Superior temporal gyrus (tissue), 1 donor: ENCODE data around the gene C1orf35.
A peak's percentile ranks its signal among the peaks of the same experiment; 100 is the strongest.

Source experiments
- DNase-seq: peaks from one replicate; pipeline ENCODE4 v3.0.0-alpha.2; 2016; ENCODE audit errors: extremely low spot score

Gene C1orf35

DNA sequence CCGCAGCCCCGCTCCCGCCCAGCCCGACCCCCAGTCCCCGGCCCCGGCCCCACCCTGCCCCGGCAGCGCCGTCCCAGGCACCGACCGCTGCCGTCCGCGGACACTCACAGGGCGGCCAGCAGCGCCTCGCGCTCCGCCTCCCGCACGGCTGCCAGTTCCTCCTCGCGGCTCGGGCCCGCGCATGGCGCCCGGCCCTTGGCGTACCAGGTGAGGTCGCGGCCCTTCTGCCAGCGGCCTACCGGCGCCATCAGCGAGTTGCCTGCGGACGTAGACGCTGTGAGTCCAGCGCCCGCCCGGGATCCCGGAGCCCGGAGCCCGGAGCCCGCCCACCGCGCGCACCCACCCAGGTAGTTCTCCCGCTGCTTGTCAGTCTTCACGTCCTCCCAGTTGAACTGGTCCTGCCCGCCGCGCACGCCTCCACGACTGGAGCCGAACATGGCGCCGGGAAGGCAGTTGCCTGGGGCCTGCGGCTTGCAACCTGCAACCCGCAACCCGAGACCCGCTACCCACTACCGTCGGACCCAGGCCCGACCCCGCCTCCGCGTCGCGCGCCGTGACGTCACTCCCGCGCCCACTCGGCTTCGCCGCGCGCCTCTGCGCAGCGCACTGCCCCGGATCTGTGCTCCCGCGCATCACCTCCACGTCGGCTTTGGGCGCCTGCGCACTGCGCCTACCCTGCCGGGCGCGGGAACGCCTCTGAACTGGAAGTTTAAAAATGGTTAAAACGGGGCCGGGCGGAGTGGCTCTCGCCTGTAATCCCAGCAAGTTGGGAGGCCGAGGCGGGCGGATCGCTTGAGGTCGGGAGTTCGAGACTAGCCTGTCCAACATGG lies at the start of gene C1orf35:
TSS of gene C1orf35 (minus strand) at position 535 of the 830 bp plus-strand sequence. CDS start at position 437, 98 bp downstream.
- DNase-seq, result peak; percentile 92

DNA sequence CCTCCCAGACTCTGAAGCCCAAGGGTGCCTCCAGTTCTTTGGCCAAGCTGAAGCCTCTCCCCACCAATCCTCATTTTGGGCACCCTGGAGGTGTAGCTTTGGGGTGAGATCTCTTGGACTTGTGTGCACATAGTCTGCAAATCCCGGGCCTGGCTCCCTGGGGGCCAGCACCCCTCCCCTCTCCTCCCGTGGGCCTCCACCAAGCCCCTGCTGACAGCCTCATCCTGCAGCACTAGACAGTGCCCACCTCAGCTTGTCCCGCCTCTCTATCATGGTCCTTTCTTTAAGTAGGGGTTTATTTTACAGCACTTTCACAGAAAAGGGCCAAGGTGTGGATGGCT lies 49.8 kb upstream of the C1orf35 start:
- no peak for DNase-seq

DNA sequence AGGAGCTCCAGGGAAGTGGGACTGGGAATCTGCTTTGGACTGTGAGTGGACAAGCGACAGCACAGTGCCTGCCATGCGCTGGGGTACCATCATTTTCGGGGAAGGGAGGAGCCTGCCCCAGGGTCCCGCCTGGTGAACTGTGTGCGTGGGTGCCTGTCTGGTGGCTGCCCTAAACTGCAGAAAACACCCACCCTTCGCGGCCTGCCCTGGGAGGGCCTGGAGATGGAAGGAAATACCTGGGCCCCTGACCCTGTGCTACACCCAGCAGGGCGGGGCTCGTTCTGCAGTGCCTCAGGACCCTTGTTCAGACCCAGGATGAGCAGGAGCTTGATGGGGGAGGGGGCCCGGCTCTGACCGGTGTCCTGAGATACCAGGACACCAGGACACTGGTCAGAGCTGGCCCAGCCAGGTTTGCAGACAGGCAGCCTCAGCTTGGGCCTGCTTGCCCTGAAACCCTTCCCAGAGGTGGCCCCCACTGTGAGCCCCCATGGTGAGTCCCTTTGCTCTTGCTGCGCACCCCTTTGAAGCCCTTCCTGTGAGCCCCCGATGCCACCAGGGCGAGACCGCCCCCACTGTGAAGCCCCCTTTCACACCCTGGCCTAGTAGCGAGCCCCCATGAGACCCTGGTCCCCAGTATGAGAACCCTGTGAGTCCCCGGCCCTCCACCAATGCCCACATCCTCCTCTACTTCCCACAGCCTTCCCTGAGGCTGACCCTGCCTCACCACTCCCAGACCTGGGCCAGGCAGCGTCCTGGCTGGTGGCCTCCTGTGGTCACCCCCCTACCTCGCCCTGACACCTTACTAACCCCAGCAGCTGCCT lies 49.2 kb upstream of the C1orf35 start:
- no peak for DNase-seq

DNA sequence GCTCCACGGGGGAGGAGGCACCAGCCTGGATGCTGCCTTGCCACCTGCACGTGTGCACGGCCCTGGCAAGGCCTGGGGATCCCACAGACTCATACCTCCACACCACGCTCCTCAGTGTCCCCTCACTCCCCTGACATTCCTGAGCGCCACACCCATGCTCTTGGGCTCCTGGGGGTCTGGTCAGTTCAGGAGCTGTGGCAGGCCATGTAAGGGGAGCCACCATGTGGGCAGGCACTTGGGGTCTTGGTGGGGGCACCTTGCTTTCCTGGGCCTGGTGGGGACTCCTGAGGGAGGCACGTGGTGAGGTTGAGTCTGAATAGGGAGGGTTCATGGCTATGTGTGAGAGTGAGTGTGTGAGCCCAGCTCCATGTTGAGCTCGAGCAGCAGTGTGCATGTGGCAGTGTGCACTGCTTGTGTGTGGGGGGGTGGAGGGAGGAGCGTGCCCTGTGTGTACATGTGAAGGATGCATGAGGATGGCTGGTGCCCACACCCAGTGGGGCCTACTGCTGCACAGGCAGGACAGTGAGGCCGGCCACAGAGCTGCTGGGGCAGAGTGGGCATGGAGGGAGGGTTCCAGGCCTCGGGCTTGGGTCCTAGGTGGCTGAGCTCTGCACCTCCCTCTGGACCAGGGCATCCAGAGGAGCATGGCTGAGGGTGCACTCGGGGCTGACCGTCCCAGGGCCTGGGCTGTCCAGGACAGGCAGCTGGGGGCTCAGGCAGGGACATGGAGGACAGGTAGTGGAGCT lies 48.2 kb upstream of the C1orf35 start:
- no peak for DNase-seq

DNA sequence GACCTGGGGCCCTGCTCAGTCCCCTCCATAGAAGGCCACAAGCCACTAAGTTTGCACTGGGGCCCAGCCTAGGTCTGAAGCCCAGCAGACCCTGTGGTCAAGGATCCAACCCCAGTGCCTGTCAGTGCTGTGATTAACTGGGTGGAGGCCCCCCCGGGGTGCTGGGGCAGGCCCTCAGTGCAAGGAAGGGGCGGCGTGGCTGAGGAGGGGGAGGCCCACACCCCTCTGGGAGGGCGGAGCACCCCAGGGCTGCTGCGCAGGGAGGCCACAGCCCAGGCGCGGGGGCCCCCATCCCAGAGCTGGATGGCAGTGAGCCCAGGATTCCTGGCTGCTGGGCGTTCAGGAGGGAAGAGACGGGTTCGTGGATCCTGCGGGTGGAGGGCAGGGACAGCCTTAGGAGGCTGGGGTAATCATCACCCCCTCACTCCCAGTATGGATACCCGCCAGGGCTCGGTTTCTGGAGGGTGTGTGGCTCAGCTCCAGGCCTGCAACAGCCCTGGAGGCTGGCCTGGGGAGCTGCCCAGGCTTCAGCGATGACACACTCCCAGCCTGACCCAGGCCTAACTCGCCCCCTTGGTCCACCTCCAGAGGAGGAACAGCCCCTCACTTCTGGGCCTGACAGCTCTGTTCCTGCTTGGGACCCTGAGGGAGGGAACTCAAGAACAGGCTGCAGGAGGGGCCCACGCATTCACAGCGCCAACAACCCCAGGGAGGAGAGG lies 47.5 kb upstream of the C1orf35 start:
- DNase-seq, result peak; percentile 76

DNA sequence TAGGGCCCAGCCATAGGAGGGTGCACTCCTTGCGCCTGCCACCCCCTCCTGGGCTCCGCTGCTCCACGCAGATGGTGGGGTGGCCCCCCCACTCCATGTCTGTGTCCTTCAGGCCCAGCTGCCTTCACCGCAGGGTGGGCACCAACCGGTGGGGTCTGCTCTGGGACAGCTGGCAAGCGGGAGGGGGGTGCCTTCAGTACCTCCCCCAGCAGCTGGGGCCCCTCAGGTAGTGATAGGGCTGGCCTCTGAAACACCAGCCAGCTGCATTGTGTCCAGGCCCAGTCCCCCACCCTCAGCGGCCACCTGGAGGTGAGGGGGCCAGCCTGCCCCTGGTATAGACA lies 47.0 kb upstream of the C1orf35 start:
- no peak for DNase-seq

DNA sequence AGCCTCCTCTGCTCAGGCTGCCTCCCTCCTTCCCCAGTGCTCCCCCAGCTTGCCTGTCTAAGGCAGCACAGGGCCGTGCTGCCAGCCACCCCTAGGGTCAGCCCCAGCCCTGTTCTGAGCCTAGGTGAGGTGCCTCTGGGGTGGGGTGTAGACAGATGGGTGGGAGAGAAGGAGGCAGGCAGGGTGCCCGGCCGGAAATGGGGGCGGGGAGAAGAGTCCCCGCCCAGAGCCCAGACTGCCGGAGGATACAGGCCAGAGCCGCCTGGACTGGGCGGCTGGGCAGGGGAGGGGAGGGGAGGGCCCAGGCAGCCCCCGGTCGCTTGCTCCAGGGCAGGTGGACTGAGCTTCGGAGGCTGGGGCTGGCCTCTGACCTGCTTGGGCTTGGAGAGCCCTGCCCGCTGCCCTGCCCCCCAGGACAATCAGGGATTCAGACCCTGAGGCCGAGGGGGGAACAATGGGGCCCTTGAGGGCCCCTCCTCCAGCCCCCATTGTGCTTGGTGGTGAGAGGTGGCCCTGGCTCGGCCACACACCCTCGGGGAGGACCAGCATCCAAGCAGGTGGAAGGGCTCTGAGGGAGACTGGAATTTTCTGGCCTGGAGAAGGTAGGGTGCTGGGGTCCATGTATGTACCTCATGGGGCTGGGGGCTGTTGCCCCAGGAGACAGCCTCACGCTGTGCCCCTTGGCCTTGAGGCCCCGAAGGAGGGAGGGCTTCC lies 46.4 kb upstream of the C1orf35 start, which contains the start of gene GJC2:
TSS of gene GJC2 (plus strand) at position 525 of the 714 bp plus-strand sequence. CDS start 7,829 bp downstream, outside the sequence.
- DNase-seq, result peak; percentile 67

- DNase-seq, result no peak
These were observed 45.8 kb upstream of the C1orf35 start for GRCh38 chr1:228148935-228149405.

GRCh38 chr1:228148196-228148861 lies 45.2 kb upstream of the C1orf35 start:
- no peak for DNase-seq

DNA sequence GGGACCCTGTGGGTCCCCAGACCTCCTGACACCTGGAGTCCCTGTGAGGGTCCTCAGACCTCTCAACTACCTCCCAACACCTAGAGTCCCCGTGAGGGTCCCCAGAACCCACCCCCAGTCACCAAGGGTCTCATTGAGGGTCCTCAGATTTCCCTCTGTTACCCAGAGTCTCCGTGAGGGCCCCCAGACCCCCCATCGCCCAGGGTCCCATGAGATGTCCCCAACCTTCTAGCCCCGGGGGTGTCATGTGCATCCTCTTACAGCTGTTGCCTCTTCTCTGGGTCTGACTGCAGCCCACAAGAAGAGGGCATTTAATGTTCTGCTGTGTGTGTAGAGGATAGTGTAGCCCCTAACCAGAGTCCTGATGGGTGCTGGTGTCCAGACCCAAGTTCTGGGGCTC lies 44.6 kb upstream of the C1orf35 start:
- no peak for DNase-seq

DNA sequence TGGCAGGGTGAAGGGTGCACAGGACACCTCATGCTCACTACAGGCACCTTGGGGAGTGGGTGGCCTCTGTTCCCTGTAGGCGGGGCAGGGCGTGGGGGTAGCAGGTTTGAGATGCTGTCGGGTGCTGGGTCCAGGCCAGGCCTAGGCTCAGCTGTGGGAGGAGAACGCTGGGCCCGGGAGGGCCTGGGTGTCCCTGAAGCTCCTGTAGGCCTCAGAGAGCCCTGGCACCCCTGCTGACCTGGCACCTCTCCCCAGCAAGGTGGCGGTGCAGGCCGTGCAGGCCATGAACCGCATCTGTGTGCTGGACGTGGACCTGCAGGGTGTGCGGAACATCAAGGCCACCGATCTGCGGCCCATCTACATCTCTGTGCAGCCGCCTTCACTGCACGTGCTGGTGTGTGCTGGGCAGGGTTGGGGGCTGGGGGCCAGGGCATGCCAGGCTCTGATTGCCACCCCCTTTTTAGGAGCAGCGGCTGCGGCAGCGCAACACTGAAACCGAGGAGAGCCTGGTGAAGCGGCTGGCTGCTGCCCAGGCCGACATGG lies 44.1 kb upstream of the C1orf35 start:
- DNase-seq, result no peak

DNA sequence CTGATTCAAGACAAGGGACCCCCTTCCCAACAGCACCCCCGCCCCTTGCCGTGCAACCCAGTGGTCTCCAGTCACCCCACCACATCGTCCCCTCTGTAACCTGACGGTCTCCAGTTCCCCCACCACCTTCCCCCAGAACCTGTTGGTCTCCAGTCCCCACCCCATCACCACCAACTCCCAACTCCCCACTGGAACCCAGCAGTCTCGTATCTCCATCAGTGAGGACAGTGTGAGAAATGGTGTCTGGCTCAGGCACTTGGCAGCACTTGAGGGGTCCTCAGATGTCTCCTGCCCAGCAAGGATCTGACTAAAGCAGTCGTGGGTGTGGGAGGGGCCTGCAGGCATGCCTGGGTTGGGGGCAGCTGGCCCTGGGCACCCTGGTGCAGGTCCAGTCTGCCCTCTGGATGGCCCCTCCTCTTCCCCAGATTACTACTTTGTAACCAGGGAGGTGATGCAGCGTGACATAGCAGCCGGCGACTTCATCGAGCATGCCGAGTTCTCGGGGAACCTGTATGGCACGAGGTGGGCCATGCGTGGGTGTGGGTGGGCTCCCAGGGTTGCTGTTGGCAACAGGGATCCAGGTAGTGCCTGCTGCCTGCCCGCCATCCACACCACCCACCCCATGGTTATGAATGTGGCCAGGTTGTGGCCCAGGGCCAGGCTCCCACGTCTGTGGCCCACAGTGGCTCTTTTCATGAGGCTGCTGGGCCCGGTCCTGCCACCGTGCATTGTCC lies 43.5 kb upstream of the C1orf35 start:
- no peak for DNase-seq

DNA sequence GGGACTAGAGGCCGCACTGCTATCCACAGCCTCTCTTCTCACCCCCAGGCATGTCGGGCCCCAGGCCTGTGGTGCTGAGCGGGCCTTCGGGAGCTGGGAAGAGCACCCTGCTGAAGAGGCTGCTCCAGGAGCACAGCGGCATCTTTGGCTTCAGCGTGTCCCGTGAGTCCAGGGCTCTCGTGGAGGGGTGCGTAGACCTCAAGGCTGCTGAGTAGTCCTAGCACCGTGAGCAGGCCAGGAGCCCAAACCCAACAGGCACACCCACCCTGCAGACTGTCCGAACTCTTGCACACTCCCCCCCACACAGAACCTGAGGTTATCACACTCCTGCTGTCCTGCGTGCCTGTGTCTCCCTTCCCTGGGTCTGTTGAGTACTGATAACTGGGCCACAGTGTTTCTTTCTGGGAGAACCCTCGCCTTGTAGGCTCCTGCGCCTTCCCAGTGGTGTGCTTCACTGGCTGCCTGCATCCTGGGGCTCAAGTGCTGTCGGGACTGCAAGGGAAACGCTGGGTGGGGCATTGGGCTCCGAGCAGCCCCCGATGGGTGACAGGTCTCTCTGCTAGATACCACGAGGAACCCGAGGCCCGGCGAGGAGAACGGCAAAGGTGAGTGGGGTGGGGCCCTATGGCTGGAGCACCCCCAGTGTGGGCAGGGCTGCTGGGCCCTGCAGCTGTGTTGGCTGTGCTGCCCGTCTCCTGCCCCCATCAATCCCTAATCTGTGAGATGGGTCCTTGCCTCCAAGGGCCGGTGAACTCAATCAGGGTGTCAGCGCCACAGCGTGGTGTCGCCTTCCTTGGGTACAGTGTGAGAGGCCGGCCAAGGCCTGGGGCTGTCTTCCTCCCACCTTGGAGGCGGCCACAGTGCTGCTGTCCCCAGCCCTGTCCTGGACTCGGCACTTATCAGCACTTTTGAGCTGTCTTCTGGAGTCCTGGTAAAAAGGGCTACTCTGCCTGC lies 42.6 kb upstream of the C1orf35 start:
- DNase-seq, result no peak

GRCh38 chr1:228144993-228145343 lies 41.8 kb upstream of the C1orf35 start:
- DNase-seq, result no peak

DNA sequence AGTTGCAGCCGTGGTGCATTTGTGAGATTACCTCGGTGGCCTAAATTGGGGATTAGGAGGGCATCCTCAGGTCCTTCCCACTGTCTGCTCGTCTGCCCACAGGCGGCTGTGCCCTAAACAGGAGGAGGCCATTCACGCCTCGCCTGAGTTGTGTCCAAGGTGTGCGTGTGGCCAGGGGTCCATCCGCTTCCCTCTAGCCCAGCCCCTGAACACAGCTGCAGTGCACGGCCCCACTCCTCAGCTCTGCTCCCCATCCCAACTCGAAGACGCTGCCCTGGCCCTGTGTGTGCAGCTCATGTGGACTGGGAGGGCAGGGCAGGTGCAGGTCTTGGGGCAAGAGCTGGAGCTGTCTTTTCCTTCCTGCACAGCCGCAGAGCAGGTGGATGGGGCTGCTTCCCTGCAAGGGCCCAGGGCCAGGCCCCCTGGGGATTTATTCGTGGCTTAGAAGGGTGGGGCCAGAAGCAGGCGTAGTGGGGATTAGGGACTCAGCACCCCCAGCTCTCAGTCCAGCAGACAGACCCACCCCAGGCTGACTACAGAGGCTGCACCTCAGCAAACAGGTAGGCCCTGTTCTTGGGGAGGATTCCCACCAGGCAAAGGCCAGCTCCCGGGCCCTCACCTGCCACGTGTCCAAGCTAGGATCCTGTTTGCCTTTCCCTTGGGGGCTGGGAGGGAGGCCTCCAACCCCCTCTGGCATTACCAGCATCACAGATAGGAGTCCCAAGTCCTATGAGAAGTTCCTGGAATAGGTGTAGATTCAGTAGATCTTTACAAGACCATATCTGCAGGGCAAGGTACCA lies 41.3 kb upstream of the C1orf35 start:
- no peak for DNase-seq

- no peak for DNase-seq
These were observed 40.5 kb upstream of the C1orf35 start for GRCh38 chr1:228143480-228144192.

DNA sequence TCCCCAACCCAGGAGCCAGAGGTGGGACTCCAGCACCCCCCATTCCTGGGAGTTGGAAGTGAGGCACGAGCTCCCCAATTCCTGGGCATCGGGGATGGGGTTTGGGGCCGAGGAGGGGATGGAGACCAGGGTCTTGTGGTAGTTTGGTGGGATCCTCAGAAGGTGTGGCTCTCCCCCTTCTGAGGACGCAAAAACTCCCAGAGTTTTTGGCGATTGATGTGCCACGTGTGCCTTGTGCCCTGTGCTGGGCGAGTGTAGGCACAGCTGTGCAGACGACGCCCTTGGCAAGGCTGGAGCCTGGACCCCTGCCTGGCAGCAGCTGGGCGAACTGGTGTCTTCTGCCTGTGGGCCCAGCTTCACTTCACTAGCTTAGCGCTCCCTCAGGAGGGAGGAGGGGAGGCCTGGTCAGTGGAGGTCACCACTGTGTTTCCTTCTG lies 39.6 kb upstream of the C1orf35 start:
- no peak for DNase-seq
